ENCODE data around the gene GOLGA8B. TPM values are rescaled to one million over a fixed set of nuclear protein-coding genes. Genes with fewer than 3 reads are reported as not detected.
"Not testable (repeated sequence)": the region's sequence is repeated elsewhere in the genome, so short reads cannot be mapped to it uniquely, and the experiment has no call there.

The GOLGA8B gene
- total RNA-seq = 47.2 TPM

DNA sequence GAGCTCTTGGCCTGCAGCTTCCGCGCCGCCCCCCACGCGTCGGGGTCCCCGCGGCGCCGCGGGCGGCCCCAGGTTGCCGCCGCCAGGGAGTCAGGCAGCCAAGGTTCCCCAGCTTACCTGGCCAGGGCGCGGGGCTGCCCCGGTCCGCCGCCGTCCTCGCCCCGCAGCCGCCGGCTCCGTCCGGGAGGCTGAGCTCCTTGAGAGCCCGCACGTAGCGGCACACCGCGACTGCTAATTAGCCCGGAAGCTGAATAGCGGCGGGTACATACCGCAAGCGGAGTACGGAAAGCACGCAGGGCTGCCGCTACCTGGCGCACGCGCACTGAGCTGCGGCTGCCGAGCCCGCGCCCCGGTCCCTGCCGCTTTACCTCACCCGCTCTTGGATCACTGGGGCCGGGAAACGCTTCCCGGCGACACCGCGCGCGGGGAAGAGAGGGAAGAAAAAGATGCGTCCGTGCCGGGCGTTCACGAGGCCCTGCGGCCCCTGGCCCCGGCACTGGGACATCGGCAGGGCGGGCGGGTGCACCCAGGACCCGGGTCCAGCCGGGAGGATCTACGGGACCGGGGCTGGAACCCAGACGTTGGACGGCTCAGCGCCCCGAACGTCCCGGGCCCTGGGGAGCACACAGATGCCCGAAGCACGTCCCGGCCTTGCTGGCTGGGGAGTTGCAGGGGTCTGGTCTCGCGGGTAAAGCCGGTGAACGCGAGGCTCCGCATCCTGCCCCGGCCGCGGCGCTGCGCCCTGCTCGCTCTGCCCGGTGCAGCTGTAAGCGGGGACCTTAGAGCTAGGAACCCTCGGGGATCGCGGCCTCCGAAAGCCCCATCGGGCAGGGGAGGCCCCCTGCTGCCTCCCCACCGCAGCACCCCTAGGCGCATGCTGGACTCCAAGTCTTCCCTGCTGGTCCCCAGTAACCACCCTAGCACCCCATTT is at the start of gene GOLGA8B:
Gene GOLGA8B, minus strand, starts transcription at position 253 of the 931 bp plus-strand sequence. CDS start 47,739 bp downstream, outside the sequence.
- DNase-seq (ENCODE audit: low spot score) = peak; percentile 79

GRCh38 chr15:34633165-34633564 is 49.7 kb upstream of the GOLGA8B start:
- not testable (repeated sequence) for DNase-seq (ENCODE audit: low spot score)

- no peak for DNase-seq (ENCODE audit: low spot score)
Measured at GRCh38 chr15:34628577-34629152, 45.2 kb upstream of the GOLGA8B start.

DNA sequence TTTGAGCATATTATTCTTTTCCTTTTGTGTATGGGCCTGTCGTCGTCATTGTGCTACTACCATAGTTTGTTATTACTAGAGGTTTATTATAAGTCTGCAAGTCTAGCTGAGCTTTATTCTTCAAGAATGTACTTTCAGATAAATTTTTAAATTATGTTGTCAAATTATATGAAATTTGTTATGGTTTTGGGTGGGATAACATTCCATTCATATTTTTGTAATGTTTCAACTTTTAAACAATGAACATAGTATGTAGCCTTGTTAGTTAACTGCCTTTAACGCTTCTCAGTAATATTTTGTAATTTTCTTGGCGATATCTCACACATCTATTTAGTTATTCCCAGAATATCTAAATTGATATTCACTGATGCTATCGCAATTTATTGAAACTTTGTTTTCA is 41.6 kb upstream of the GOLGA8B start:
- DNase-seq (ENCODE audit: low spot score) = no peak

DNA sequence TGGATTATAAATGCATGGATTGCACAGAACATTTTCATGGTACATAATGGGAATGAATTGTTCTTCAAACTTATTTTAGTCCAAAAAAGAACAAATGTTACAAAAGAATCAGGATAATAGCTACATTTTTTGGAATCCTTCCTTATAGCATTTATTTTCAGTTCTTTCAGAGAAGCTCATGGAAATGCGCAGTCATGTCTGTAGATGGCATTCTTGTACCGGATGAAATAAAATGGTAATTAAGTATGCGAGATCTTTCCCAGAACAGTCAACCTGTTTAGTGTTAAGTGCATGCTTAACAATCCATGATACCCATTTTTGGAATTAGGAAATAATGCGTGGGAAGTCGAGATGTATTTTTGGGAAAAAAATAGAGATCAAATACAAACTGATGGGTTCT is 38.2 kb upstream of the GOLGA8B start:
- no peak for DNase-seq (ENCODE audit: low spot score)

DNA sequence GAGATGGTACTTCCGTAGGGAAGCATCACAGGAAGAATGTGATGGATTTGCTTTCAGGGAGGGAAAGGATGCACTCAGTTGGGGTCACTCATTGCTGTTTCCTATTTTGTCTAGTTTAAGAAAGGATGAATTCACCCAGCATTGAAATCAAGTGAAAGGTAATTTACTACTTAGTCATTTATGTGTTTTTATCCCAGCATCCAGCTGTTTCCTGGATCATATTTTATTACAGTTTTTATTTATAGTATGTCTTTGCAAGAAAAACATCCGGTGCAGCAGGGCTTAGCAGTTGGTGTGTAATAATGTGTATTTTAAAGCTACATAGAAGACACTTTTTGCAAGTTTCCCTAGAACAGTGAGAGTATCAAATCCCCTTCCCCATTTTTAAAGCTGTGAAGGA is 37.4 kb upstream of the GOLGA8B start:
- DNase-seq (ENCODE audit: low spot score) = no peak

GRCh38 chr15:34620142-34620541 is 36.7 kb upstream of the GOLGA8B start:
- DNase-seq (ENCODE audit: low spot score) = no peak

- no peak for DNase-seq (ENCODE audit: low spot score)
Measured at GRCh38 chr15:34619151-34619550, 35.7 kb upstream of the GOLGA8B start.

DNA sequence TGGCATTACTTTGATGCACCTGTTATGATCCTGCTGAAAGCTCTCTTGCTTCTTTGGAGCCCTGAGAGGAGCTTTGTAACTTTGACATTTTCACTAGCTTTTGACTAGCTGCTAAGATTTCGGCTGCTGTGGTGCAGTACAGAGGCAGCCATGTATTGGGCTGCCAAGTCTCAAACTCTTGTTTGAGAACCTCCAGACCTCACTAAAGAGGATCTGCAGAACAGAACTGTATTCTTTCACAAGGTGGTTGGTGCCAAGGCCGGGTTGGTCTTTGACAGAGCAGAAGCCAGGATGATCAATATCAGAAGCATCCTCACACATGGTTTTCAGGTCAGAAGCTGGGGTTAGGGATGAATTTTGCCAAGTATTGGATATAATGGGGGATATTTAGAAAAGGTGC is 34.6 kb upstream of the GOLGA8B start:
- DNase-seq (ENCODE audit: low spot score) = no peak

DNA sequence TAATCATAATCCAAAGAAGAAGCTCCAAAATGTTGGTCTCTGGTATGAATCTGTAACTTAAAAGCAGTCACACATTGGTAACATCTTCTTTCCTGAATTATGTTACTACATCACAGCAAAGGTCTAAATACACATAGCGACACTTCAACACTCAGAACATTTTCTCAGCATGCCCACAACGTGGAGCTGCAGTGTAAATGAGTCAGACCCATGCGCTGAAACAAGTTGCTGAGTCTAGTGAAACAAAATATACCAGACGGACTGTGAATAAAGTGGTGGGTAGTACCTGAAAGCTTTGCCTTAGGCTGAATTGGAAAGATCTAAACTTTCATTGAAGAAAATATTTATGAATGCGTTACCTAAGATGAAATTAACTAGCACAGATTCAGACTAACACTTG is 33.2 kb upstream of the GOLGA8B start:
- no peak for DNase-seq (ENCODE audit: low spot score)

DNA sequence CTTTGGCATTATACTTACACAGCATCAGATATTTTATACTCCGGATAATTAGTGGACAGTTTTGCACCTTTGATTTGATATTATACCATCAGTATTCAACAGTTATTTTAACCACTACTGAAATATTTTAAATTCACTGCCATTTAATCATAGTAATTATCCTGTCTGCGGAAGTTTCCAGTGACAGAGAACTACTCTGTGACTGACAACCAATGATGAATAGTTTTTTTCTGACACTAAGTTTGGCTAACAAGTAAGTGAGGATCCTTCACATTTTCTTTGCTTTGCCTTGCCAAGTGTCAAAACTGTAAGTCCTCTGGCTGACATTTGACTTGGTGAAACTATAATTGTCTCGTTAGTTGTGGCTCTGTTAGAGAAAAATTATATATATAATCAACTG is 30.5 kb upstream of the GOLGA8B start:
- no peak for DNase-seq (ENCODE audit: low spot score)

GRCh38 chr15:34613301-34613700 is 29.9 kb upstream of the GOLGA8B start:
- no peak for DNase-seq (ENCODE audit: low spot score)

DNA sequence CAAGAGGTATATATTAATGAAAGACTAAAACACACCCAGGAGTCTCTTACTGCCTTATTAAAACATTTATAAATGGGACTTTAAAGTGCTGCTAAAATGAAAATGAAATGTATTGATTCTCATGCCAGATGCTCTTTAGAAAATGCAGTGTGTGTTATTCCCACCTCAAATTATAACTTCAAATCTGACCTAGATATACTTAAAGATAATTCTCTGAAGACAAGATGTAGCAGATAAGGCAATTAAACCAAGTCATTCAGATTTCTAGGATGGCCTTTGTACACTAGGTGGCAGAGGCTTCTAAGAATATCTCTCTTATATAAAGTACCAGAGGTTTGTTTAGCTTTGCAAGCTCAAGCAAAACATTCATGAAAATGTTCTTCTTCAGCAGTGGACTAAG is 26.9 kb upstream of the GOLGA8B start:
- DNase-seq (ENCODE audit: low spot score) = no peak

DNA sequence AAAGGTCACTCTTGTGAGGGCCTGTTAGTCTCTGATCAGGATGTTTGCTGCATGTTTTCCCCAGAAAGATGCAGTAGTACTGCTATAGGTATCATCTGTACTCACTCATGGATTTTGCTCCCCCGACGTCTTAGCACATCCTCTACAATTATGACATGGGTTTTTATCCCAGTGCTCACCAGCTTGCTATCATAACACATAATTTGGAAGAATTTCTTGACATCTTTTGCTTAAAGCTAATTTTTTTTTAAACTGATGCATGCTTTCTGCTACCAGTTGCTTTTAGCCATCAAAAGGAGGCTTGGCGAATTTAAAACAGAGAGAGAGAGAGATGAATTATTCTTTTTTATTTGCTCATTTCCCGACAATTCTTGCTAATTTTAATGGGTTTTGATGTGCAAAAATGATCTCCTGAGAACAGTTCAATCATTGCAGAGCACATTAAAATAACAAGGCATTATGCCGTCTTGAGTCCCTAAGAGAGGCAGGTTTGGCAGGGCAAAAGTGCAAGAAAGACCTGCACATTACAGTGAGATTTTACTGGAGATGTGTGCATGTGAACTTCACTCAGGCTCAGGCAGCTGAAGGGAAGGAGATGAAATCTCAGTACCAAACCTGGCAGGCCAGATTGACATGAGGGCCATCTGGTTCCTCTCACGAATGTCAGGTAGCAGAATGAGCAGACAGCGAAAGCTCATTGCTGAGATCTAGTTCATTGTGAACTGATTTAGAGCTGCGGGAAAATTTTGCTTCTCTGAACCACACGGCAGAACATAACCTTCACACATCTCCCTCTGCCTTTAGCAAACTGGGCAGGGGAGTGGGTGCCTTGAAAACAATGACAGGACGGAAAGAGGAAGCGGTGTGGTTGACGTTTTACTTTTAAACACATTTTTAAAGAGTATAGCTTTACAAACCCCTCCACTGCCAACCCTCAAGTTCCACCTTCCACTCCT is 25.9 kb upstream of the GOLGA8B start:
- no peak for DNase-seq (ENCODE audit: low spot score)

GRCh38 chr15:34608517-34608916 is 25.1 kb upstream of the GOLGA8B start:
- no peak for DNase-seq (ENCODE audit: low spot score)

DNA sequence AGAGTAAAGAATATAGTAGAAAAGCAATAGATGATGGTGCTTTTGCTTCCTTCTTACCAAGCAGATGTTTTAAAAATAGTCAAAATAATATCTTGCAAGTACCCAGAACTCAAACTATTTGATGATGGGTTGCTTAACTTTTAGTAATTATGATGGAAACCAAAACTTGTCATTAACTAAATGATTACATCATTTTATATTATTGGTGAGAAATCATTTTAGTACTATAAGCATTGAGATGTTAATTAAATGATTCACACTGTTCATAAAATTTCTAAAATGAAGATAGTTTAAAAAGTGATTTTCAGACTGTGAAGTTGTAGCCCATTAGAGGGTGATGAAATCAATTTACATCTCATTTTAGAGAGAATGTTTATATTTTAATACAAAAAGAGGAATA is 24.4 kb upstream of the GOLGA8B start:
- no peak for DNase-seq (ENCODE audit: low spot score)

DNA sequence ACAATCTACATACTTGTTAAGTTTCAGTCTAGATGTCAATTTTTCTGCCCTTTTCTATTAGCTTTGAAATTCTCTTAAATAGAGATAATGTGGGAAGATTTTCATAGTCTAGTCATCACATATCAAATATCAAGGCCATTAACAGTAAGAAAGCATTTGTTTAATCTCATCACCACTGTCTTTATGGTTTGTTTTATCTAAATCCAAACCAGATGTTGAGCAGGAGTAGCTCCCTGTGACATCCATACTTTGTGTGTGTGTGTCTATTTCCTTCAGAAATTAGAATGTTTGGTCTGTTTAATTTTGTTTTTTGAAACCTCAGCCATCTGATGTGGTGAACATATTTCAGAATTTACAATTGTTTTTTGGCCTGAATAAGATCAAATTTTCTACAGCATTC is 23.1 kb upstream of the GOLGA8B start:
- no peak for DNase-seq (ENCODE audit: low spot score)

GRCh38 chr15:34606131-34606530 is 22.7 kb upstream of the GOLGA8B start:
- no peak for DNase-seq (ENCODE audit: low spot score)

- DNase-seq (ENCODE audit: low spot score) = no peak
Measured at GRCh38 chr15:34603095-34603494, 19.6 kb upstream of the GOLGA8B start.

- DNase-seq (ENCODE audit: low spot score) = no peak
Measured at GRCh38 chr15:34600923-34601322, 17.5 kb upstream of the GOLGA8B start.

DNA sequence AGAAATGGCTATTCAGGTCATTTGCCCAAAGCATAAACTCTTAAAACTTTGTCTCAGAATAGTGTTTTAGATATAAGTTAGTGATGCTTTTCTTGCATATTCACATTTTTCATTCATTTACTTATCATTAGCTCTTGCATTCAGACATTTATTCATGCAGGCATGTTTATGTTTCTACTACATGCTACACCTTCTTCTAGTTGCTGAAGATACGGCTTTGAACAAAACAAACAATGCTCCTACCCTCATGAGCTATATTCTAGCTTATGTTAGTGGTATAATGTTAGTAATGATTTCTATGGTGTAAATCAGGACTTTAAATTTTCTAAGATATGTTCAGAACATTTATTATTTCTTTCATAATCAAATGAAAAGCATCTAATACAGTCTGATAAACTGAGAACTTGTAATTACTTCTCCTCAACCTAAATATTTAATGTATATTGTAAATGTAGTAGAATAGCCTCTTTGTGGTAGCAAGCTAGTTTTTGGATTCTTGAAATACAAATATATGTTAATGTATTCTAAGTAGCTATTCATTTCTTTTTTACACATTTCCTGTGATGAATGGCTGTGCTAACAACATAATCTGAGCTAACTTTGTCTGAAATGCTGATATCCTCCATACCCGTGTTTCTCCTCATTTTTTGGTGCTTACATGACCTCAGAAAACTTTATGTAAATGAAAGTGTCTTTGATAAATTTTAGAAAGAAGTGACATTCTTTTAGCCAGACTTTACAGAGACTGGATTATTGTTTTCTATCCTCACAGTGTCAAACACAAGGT is 15.5 kb upstream of the GOLGA8B start:
- no peak for DNase-seq (ENCODE audit: low spot score)
